Cortex of kidney (tissue), 1 donor: ENCODE measurements around the gene NMB.
"Not testable (repeated sequence)": the region's sequence is repeated elsewhere in the genome, so short reads cannot be mapped to it uniquely, and the experiment has no call there.

Experiments used
- DNase-seq: peaks from one replicate; lab custom pipeline; 2025; lab: John Stamatoyannopoulos, UW

Gene NMB

GRCh38 chr15:84654689-84655453 is 3.1 kb downstream of the NMB start:
- DNase-seq = no peak

GRCh38 chr15:84653910-84654688 is 3.9 kb downstream of the NMB start, which contains the start of gene WDR73:
Gene WDR73, minus strand, starts transcription at chr15:84654283. Its CDS starts 9 bp downstream, at chr15:84654274.
- DNase-seq = peak; percentile 86

GRCh38 chr15:84653584-84653909 is 4.5 kb downstream of the NMB start:
- no peak for DNase-seq

GRCh38 chr15:84649706-84650105 is 8.3 kb downstream of the NMB start:
- no peak for DNase-seq

GRCh38 chr15:84648539-84648938 is 9.5 kb downstream of the NMB start:
- DNase-seq = no peak

GRCh38 chr15:84647726-84648125 is 10.3 kb downstream of the NMB start:
- DNase-seq = no peak

- no peak for DNase-seq
These were observed 12.0 kb downstream of the NMB start for GRCh38 chr15:84645997-84646396.

- no peak for DNase-seq
These were observed 12.5 kb downstream of the NMB start for GRCh38 chr15:84645496-84645895.

GRCh38 chr15:84643838-84644237 is 14.2 kb downstream of the NMB start:
- no peak for DNase-seq

- not testable (repeated sequence) for DNase-seq
These were observed 15.4 kb downstream of the NMB start for GRCh38 chr15:84642640-84643039.

GRCh38 chr15:84641871-84642270 is 16.1 kb downstream of the NMB start:
- DNase-seq = not testable (repeated sequence)

- DNase-seq = no peak
These were observed 19.9 kb downstream of the NMB start for GRCh38 chr15:84638103-84638502.

GRCh38 chr15:84634228-84634837 is 23.7 kb downstream of the NMB start:
- DNase-seq = no peak

- no peak for DNase-seq
These were observed 24.4 kb downstream of the NMB start for GRCh38 chr15:84633311-84634227.

GRCh38 chr15:84631706-84632272 is 26.2 kb downstream of the NMB start:
- DNase-seq = no peak

GRCh38 chr15:84629033-84629432 is 29.0 kb downstream of the NMB start:
- DNase-seq = no peak

- no peak for DNase-seq
These were observed 32.9 kb downstream of the NMB start for GRCh38 chr15:84625123-84625522.

GRCh38 chr15:84624359-84624758 is 33.6 kb downstream of the NMB start:
- DNase-seq = no peak

- DNase-seq = no peak
These were observed 36.5 kb downstream of the NMB start for GRCh38 chr15:84621358-84621979.

- DNase-seq = no peak
These were observed 37.4 kb downstream of the NMB start for GRCh38 chr15:84620626-84621025.

- DNase-seq = no peak
These were observed 41.8 kb downstream of the NMB start for GRCh38 chr15:84616235-84616634.
